IPS-18c (cell line): Measurements from ENCODE around the gene HAUS1.

Experiments used
- H3K4me3 ChIP-seq: 2 replicates; pipeline ENCODE4 v1.7.0; 2013; ENCODE audit warnings: low read depth, mild to moderate bottlenecking, low read length, moderate library complexity; ENCODE audit not compliant: insufficient read depth
- H3K9me3 ChIP-seq: one replicate; pipeline ENCODE4 v1.6.1; 2013; ENCODE audit warnings: mild to moderate bottlenecking, low read length, moderate library complexity; ENCODE audit not compliant: control insufficient read depth, insufficient read depth

The HAUS1 gene

GRCh38 chr18:46164920-46165319 lies 60.7 kb downstream of the HAUS1 start:
- no peaks in the 10 kb centered on the region for H3K9me3 ChIP-seq
- H3K4me3 ChIP-seq, result no peak overlapping the region

DNA sequence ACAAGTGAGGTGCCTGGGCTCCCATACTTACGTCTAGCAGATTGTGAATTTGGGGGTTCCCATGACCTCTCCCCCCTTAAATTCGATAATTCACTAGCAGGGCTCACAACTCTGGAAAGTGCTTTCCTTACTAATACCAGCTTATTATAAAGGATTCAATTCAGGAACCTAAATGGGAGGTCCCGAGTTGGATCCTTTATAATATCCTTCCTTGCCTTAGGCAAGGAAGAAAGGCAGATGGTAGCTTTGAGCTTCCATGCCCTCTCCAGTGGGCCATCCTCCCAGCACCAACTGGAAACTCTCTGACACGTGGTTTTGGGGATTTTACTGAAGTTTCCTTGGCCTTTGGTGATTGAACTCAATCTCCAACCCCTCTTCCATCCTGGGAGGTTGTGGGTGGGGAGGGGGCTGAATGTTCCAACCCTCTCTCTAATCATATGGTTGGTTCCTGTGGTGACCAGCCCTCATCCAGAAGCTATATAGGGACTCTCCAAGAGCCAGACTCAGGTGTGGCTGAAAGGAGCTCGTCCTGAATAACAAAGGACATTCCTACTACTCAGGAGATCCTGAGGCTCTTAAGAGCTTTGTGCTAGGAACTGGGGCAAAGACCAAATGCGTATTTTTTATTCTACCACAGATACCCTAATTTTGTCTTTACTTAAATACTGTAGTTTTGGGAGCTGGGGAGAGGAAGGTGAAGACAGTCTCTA lies 62.2 kb downstream of the HAUS1 start:
- Histone ChIP-seq H3K4me3 (no peak overlapping the region), H3K9me3 (no peaks in the 10 kb centered on the region)

GRCh38 chr18:46167971-46168370 lies 63.8 kb downstream of the HAUS1 start:
- Histone ChIP-seq H3K9me3 (no peaks in the 10 kb centered on the region), H3K4me3 (no peak overlapping the region)

- no peak overlapping the region for H3K4me3 ChIP-seq
Observed at GRCh38 chr18:46169464-46169941, 65.3 kb downstream of the HAUS1 start.

DNA sequence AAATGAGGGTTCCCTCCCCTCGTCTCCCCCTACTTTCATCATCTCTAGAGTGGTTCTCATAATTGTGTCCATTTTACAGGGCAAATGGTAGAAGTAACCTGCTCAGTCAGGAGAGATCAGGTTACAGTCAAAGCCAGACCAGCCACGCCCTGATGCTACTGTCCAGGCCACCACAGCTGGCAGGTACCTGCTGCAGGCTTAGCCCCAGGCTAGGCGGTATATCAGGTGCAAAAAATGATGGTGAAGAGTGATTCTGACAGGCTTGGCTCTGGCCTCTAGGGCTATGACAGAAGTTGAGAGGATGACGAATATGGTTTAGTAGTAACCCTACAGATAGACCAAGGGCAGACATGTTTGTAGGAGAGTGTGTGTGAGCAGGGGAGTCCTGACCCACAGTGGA lies 67.1 kb downstream of the HAUS1 start:
- no peaks in the 10 kb centered on the region for H3K9me3 ChIP-seq
- H3K4me3 ChIP-seq, result no peak overlapping the region

More at GRCh38 chr18:46169464-46169941, 65.3 kb downstream of the HAUS1 start:
- H3K9me3 ChIP-seq, result no peaks in the 10 kb centered on the region

DNA sequence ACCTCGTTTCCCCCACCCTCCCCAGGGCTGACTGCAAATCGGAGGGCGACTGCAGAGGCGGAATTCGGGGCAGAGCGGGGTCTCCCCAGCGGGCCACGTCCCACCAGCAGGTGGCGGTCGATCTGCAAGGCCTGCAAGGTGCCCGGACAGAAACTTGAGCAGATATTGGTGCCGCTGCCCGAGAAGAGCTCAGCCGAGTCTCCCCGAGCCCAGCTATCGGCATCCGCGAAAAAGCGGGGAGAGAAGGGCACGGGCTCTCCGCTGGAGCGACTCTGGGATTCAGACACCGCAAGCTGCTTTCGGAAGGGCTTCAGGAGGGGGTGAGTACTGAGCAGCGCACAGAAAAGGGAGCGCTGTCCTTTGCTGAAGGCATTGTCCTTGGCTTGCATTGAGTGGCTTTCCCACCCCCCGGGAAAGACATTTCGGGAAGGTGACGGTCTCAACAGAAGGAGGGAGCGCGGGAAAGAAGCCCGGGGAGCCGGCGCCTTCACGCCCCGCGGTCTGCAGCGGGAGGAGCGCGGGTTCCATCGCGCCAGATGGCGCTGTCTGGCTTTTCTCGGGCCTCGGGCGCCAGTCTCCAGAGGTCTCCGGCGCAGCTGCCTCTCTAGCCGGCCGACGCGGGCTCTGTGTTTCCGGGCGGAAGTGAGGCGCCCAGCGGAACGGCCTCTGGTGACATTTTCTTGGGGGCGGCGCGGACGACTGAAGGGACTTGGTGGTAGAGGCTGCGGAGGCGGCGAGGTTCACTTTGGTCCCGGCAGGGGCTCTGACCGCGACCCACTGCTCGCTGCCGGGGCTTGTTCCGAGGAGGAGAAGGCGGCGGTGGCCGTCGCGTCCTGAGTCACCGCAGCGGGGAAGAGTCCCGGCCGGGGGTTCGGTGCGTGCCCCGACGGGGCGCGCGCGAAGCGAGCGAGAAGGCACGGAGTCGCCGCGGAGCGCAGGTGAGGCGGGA lies 69.5 kb downstream of the HAUS1 start:
- Histone ChIP-seq H3K4me3 (peak overlapping the region; percentile 85), H3K9me3 (no peaks in the 10 kb centered on the region)

- no peaks in the 10 kb centered on the region for H3K9me3 ChIP-seq
Observed at GRCh38 chr18:46174342-46175041, 70.3 kb downstream of the HAUS1 start.

GRCh38 chr18:46176001-46176400 lies 71.8 kb downstream of the HAUS1 start:
- no peak overlapping the region for H3K4me3 ChIP-seq
- no peaks in the 10 kb centered on the region for H3K9me3 ChIP-seq

More at GRCh38 chr18:46174342-46175041, 70.3 kb downstream of the HAUS1 start:
- H3K4me3 ChIP-seq, result peak overlapping the region; percentile 85
